Measurements from ENCODE around the gene NXNL1. TPM values are rescaled to one million over a fixed set of nuclear protein-coding genes. Genes with fewer than 3 reads are reported as not detected.
A peak's percentile ranks its signal among the peaks of the same experiment; 100 is the strongest.

Gene NXNL1
- total RNA-seq, 4 donors from 2014 or later: 0.44 TPM; not detected in 3

GRCh38 chr19:17473041-17473440 lies 12.3 kb upstream of the NXNL1 start:
- Histone ChIP-seq H3K27me3 (no peaks in the 10 kb centered on the region), H3K4me1 (peaks cover 0 to 72% (median 29%) of the 10 kb centered on the region in 4 donors), H3K9me3 (no peaks in the 10 kb centered on the region), H3K36me3 (no peaks in the 10 kb centered on the region), H3K27ac (peak overlapping the region in 2 of 4 donors; percentile 90 to 95), H3K4me3 (no peak overlapping the region)
- TF ChIP-seq EP300 (IDR thresholded peaks at IDR 0.05) (no peak), CTCF (IDR thresholded peaks at IDR 0.05) (no peak), POLR2A (IDR thresholded peaks at IDR 0.05) (no peak)
- 83 to 86% methylated on average over 9 of the region's 9 CpGs for WGBS, 2 donors
- DNase-seq (ENCODE audit: low spot score in 2 of 2): no peak

- Histone ChIP-seq H3K27me3 (no peaks in the 10 kb centered on the region), H3K36me3 (no peaks in the 10 kb centered on the region), H3K27ac (peak overlapping the region; percentile 85 to 97 (median 90)), H3K4me3 (peak overlapping the region; percentile 65 to 88 (median 75)), H3K9me3 (no peaks in the 10 kb centered on the region), H3K4me1 (peaks cover 0 to 73% (median 32%) of the 10 kb centered on the region in 4 donors)
- WGBS, 2 donors: 47 to 53% methylated on average over 12 of the region's 12 CpGs
- TF ChIP-seq EP300 (IDR thresholded peaks at IDR 0.05) (no peak), POLR2A (IDR thresholded peaks at IDR 0.05) (no peak)
- no peak for DNase-seq (ENCODE audit: low spot score in 2 of 2)
Measured at GRCh38 chr19:17471410-17472125, 10.8 kb upstream of the NXNL1 start.

DNA sequence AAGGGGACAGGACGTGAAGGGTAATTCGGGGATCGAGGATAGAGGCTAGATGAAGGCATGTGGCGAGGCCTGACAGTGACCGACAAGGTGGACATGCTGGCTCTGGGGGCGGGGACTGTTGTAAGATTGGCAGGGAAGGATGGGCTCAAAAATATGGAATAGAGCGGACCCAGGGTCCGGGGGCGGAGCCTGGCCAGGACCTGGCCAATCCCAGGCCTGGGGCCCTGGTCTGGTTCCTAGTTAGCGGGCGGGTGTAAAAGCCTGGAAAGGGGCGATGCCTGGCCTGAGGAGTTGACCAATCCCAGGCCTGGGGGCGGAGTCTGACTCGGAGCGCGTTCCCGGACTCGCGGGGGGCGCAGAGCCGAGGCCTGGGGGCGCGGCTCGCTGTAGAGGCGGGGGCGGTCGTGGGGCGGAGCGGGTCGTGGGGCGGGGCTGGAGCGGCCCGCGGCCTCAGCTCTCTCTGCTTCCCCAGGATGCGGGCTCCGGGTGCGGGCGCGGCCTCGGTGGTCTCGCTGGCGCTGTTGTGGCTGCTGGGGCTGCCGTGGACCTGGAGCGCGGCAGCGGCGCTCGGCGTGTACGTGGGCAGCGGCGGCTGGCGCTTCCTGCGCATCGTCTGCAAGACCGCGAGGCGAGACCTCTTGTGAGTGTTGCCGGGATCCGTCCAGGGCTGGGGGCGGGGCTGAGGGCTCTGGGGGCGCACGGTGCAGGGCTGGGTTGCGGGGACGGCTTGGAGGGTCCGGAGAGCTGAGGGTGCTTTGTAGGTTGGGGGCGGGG lies 9.5 kb upstream of the NXNL1 start, which contains the start of gene SLC27A1:
Gene SLC27A1 (plus strand): TSS at position 457 of the 774 bp plus-strand sequence. CDS start 17 bp downstream, at position 474.
- H3K4me1 ChIP-seq: peaks cover 0 to 68% (median 25%) of the 10 kb centered on the region in 4 donors

DNA sequence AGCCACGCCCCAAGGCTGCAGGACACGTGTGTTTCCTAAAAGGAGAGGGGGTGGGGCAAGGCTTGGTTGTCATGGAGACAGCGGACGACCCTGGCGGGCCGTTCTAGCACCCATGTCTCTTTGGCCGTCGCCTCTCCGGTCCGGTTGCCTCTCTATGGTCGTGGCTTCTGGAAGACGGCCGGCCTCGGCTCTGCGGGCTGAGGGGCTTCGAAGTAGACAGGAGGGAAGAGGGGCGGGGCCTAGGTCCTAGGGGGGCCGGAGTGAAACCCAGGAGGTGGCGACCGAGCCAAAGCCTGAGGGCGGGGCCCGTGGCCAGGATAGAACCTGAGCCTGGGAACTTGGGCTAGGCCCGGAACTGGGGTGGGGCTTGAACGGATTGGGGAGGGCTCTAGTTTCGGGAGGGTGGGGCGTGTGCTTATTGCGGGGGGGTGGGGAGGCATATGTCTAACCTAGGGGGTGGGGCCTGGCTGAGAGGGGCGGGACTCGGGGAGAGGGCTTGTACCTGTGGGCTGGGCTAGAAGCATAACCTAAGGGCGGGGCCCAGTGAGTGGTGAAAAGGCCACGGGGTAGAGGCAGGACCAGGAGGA lies 8.8 kb upstream of the NXNL1 start:
- H3K9me3 ChIP-seq: no peaks in the 10 kb centered on the region
- H3K36me3 ChIP-seq: no peaks in the 10 kb centered on the region
- peak in 1 of 5 experiments; percentile 9 for TF ChIP-seq CTCF (IDR thresholded peaks at IDR 0.05)
- TF ChIP-seq POLR2A (IDR thresholded peaks at IDR 0.05): peak in 1 of 2 donors; percentile 50
- peak in 1 of 2 donors; percentile 78 for TF ChIP-seq EP300 (IDR thresholded peaks at IDR 0.05)
- peaks cover 0 to 61% (median 20%) of the 10 kb centered on the region in 4 donors for H3K4me1 ChIP-seq
- peak overlapping the region; percentile 85 to 97 (median 91) for H3K27ac ChIP-seq
- WGBS, 2 donors: 1% methylated on average over 17 to 23 of the region's 31 CpGs
- peak overlapping the region; percentile 50 to 88 (median 75) for H3K4me3 ChIP-seq
- no peaks in the 10 kb centered on the region for H3K27me3 ChIP-seq
- peak; percentile 99 for DNase-seq (ENCODE audit: low spot score in 2 of 2)

More for the DNA sequence above, 9.5 kb upstream of the NXNL1 start, which contains the start of gene SLC27A1:
- Histone ChIP-seq H3K27ac (peak within 1 kb of the TSS; percentile 85 to 97 (median 91)), H3K4me3 (peak within 1 kb of the TSS; percentile 65 to 88 (median 75)), H3K27me3 (no peaks in the 10 kb centered on the region), H3K9me3 (no peaks in the 10 kb centered on the region), H3K36me3 (no peaks in the 10 kb centered on the region)
- DNase-seq (ENCODE audit: low spot score in 2 of 2): peak; percentile 98
- TF ChIP-seq POLR2A (IDR thresholded peaks at IDR 0.05): peak; percentile 13 to 64
- TF ChIP-seq EP300 (IDR thresholded peaks at IDR 0.05): peak; percentile 52 to 58
- no peak for TF ChIP-seq CTCF (IDR thresholded peaks at IDR 0.05)
- 0 to 1% methylated on average over 39 to 59 of the region's 67 CpGs for WGBS, 2 donors

- Histone ChIP-seq H3K27me3 (no peaks in the 10 kb centered on the region), H3K9me3 (no peaks in the 10 kb centered on the region), H3K4me1 (peaks cover 0 to 60% (median 19%) of the 10 kb centered on the region in 4 donors), H3K4me3 (peak overlapping the region; percentile 50 to 88 (median 75)), H3K36me3 (no peaks in the 10 kb centered on the region), H3K27ac (peak overlapping the region; percentile 85 to 97 (median 91))
- TF ChIP-seq POLR2A (IDR thresholded peaks at IDR 0.05) (peak in 1 of 2 donors; percentile 41), EP300 (IDR thresholded peaks at IDR 0.05) (no peak)
- WGBS, 2 donors: 2% methylated on average over 19 of the region's 19 CpGs
- DNase-seq (ENCODE audit: low spot score in 2 of 2): no peak
Measured at GRCh38 chr19:17469092-17469480, 8.4 kb upstream of the NXNL1 start.
